Naive thymus-derived CD4-positive, alpha-beta T cell (primary cell): ENCODE data around the gene UGT1A10. TPM values are rescaled to one million over a fixed set of nuclear protein-coding genes. Genes with fewer than 3 reads are reported as not detected.
A peak's percentile ranks its signal among the peaks of the same experiment; 100 is the strongest.

Experiments used
- ATAC-seq: fragments of 150-1000 bp; cut with Tn5 transposase; 2 replicates; pipeline ENCODE4 v1.10.0; 2021; ENCODE audit warnings: mild to moderate bottlenecking, moderate library complexity
- CTCF ChIA-PET: fragments of 350-600 bp; sonication (Branson Sonifier 250); formaldehyde crosslinking; loops from one replicate; lab custom pipeline; 2021; ENCODE audit warnings: antibody characterized with exemption; lab: Charles Lee
- POLR2A ChIA-PET: fragments of 350-600 bp; sonication (Branson Sonifier 250); formaldehyde crosslinking; loops from one replicate; lab custom pipeline; 2021; ENCODE audit warnings: antibody characterized with exemption, inconsistent platforms; lab: Charles Lee
- DNase-seq, 9 donors: peaks; one replicate each; pipeline versions ENCODE4 v3.0.0 to v3.0.0-alpha.2; 2020 to 2022; ENCODE audit warnings: mixed read lengths in 1 of 9
- H3K27ac ChIP-seq: one replicate; pipeline ENCODE4 v1.7.0; 2013; ENCODE audit warnings: mild to moderate bottlenecking, low read depth, low read length, moderate library complexity
- H3K27me3 ChIP-seq, 2 donors: one replicate each; pipeline ENCODE4 v1.7.0; 2013; ENCODE audit warnings: low read length in 2 of 2, mild to moderate bottlenecking in 2 of 2, moderate library complexity in 2 of 2; ENCODE audit not compliant: control insufficient read depth in 2 of 2, insufficient read depth in 2 of 2
- H3K36me3 ChIP-seq, 3 experiments: 1 replicate in 2 of 3; 2 replicates in 1 of 3; pipeline ENCODE4 v1.7.0; 2013; ENCODE audit warnings: low read length in 3 of 3, mild to moderate bottlenecking in 3 of 3, moderate library complexity in 1 of 3; ENCODE audit not compliant: insufficient read depth in 3 of 3, control insufficient read depth in 2 of 3
- H3K4me1 ChIP-seq, 2 donors: one replicate each; pipeline ENCODE4 v1.7.0; 2013; ENCODE audit warnings: low read length in 2 of 2, mild to moderate bottlenecking in 2 of 2, moderate library complexity in 1 of 2; ENCODE audit not compliant: control insufficient read depth in 2 of 2, insufficient read depth in 2 of 2
- H3K4me3 ChIP-seq: 2 replicates; pipeline ENCODE4 v1.7.0; 2013; ENCODE audit warnings: mild to moderate bottlenecking, low read length
- H3K9me3 ChIP-seq, 3 experiments: 1 replicate in 2 of 3; 2 replicates in 1 of 3; pipeline ENCODE4 v1.7.0; 2013; ENCODE audit warnings: low read length in 3 of 3; ENCODE audit not compliant: control insufficient read depth in 2 of 3
- H3K27ac Mint-ChIP-seq, 9 donors: one replicate each; pipeline ENCODE4 v1.8.0; 2020 to 2022; ENCODE audit warnings: mixed read lengths in 9 of 9, mild to moderate bottlenecking in 8 of 9, moderate library complexity in 5 of 9, inconsistent platforms in 2 of 9
- H3K27me3 Mint-ChIP-seq, 5 donors: one replicate each; pipeline ENCODE4 v1.8.0; 2021 to 2022; ENCODE audit warnings: mixed read lengths in 5 of 5, mild to moderate bottlenecking in 1 of 5
- H3K36me3 Mint-ChIP-seq, 5 donors: one replicate each; pipeline ENCODE4 v1.8.0; 2020 to 2022; ENCODE audit warnings: mixed read lengths in 5 of 5, mild to moderate bottlenecking in 3 of 5, inconsistent platforms in 1 of 5
- H3K4me1 Mint-ChIP-seq, 7 donors: one replicate each; pipeline ENCODE4 v1.8.0; 2020 to 2022; ENCODE audit warnings: mixed read lengths in 7 of 7, mild to moderate bottlenecking in 3 of 7, inconsistent platforms in 1 of 7
- H3K4me3 Mint-ChIP-seq, 10 donors: one replicate each; pipeline ENCODE4 v1.8.0; 2020 to 2022; ENCODE audit warnings: mild to moderate bottlenecking in 10 of 10, mixed read lengths in 10 of 10, moderate library complexity in 6 of 10, inconsistent platforms in 2 of 10
- H3K9me3 Mint-ChIP-seq, 11 donors: one replicate each; pipeline ENCODE4 v1.8.0; 2020 to 2022; ENCODE audit warnings: mixed read lengths in 11 of 11, mild to moderate bottlenecking in 4 of 11, inconsistent platforms in 1 of 11, moderate library complexity in 1 of 11
- intact Hi-C, 2 donors: fragments of 100-400 bp; cut with micrococcal nuclease; formaldehyde crosslinking; loops; one replicate each; pipeline ENCODE4 v1.15.1; 2023
- polyA plus RNA-seq, 2 donors: library from polyadenylated mRNA; unstranded; fragments of 300-500 nt; fragmentation: Illumina TruSeq; gene quantifications; one replicate each; pipeline ENCODE4 v1.2.3, GENCODE V29; 2021
- total RNA-seq, 6 experiments: library from RNA in 5 of 6; stranded (reverse) in 5 of 6; gene quantifications; 1 replicate in 5 of 6; 2 replicates in 1 of 6; pipeline ENCODE4 v1.2.3 and lab custom pipeline; 2021 to 2026

The UGT1A10 gene
- total and polyA plus RNA-seq, 7 experiments from 2014 or later, result not detected

DNA sequence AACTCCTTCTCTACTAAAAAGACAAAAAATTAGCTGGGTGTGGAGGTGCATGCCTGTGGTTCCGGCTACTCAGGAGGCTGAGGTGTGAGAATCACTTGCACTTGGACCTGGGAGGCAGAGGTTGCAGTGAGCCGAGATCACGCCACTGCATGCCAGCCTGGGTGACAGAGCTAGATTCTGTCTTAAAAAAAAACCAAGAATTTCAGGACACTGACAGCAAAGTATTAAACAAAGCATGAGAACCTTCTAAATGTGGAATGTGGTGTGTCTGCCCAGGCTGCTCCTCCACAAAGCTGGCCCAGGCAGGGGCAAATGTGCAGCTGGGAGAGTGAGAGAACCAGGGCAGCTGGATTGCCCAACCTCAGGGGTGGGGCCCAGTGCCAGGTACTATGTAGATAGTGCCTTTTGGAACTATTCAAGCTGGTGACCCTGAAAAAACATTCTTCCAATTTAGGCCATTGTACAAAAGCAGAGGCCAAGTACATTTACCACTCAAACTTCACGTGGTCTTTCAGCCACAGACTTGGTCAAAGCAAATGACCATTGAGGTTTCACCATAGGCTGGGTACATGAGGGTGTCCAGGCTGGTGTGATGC lies 69.8 kb downstream of the UGT1A10 start:
- ChIA-PET POLR2A (no interaction called here), CTCF (no interaction called here)
- no peaks in the 10 kb centered on the region for H3K4me1 ChIP-seq
- H3K27me3 ChIP-seq, result peaks cover 0 to 7% of the 10 kb centered on the region in 2 donors
- Mint-ChIP-seq H3K27me3 (peaks cover 9 to 32% (median 14%) of the 10 kb centered on the region in 5 donors), H3K36me3 (peaks cover 0 to 5% (median 0%) of the 10 kb centered on the region in 5 donors), H3K9me3 (peaks cover 0 to 10% (median 3%) of the 10 kb centered on the region in 11 donors), H3K27ac (no peak overlapping the region), H3K4me1 (no peaks in the 10 kb centered on the region), H3K4me3 (no peak overlapping the region)
- H3K4me3 ChIP-seq, result no peak overlapping the region
- ATAC-seq (no peak), DNase-seq (no peak)
- intact Hi-C loops, result no loop called here
- no peak overlapping the region for H3K27ac ChIP-seq
- H3K36me3 ChIP-seq, result no peaks in the 10 kb centered on the region
- no peaks in the 10 kb centered on the region for H3K9me3 ChIP-seq

DNA sequence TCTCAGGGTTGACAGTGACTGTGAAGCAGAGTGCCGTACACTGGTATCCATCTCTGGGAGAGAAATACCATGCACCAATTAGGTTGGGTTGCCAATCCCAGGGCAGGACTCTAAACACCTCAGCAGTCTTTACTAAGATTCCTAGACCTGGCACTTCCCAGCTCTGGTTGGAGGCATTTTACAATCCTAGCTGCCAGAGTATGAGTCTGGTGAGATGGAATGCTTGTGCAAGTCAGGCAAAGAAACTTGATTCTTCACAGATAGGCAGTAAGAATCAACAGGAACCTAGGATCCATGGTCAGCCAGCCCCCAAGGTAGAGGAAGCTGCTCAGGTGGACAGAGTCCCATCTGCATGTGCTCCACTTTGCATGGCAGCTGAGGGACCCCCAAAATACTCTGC lies 70.5 kb downstream of the UGT1A10 start:
- no peak for ATAC-seq
- DNase-seq, result no peak
- H3K4me1 Mint-ChIP-seq, result no peaks in the 10 kb centered on the region
- peaks cover 0 to 5% (median 0%) of the 10 kb centered on the region in 5 donors for H3K36me3 Mint-ChIP-seq
- no peak overlapping the region for H3K4me3 ChIP-seq
- peaks cover 13 to 33% (median 19%) of the 10 kb centered on the region in 5 donors for H3K27me3 Mint-ChIP-seq
- no peaks in the 10 kb centered on the region for H3K4me1 ChIP-seq
- no peak overlapping the region for H3K4me3 Mint-ChIP-seq
- CTCF ChIA-PET, result no interaction called here
- POLR2A ChIA-PET, result no interaction called here
- no peaks in the 10 kb centered on the region for H3K36me3 ChIP-seq
- H3K27ac Mint-ChIP-seq, result no peak overlapping the region
- H3K27ac ChIP-seq, result no peak overlapping the region
- peaks cover 0 to 7% of the 10 kb centered on the region in 2 donors for H3K27me3 ChIP-seq
- intact Hi-C loops, result no loop called here
- H3K9me3 Mint-ChIP-seq, result peaks cover 0 to 10% (median 3%) of the 10 kb centered on the region in 11 donors
- no peaks in the 10 kb centered on the region for H3K9me3 ChIP-seq

DNA sequence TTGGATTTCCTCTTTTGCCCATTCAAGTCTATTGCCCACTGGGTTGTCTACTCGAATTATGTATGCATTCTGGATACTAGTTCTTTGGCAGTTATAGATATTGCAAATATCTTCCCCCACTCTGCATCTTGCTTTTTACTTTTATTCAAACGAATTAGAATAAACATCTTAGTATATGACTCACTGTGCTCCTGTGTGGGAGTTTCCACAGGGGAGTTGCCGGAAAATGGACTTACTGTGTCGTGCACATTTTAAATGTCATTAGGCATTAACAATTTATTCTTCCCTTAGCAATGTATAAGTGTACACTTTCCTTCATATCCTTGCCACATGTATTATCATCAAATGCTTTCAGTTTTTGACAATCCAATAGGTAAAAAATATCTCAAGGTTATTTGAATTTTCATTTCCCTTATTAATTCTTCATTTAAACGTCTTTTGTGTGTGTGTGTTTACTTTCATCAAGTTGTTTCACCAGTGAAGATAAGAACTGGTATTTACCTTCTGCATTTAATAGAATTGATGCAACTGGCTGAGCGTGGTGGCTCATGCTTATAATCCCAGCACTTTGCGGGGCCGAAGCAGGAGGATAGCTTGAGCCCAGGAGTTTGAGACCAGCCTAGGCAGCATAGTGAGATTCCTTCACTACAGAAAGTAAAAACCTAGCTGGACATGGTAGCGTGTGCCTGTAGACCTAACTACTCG lies 71.8 kb downstream of the UGT1A10 start:
- H3K27me3 ChIP-seq, result peaks cover 0 to 7% of the 10 kb centered on the region in 2 donors
- ATAC-seq (no peak), DNase-seq (no peak)
- Mint-ChIP-seq H3K4me1 (no peaks in the 10 kb centered on the region), H3K27ac (no peak overlapping the region), H3K4me3 (no peak overlapping the region), H3K36me3 (peaks cover 0 to 5% (median 0%) of the 10 kb centered on the region in 5 donors), H3K27me3 (peaks cover 13 to 31% (median 25%) of the 10 kb centered on the region in 5 donors), H3K9me3 (peaks cover 0 to 10% (median 3%) of the 10 kb centered on the region in 11 donors)
- intact Hi-C loops, result no loop called here
- H3K4me3 ChIP-seq, result no peak overlapping the region
- no peaks in the 10 kb centered on the region for H3K36me3 ChIP-seq
- H3K27ac ChIP-seq, result no peak overlapping the region
- H3K9me3 ChIP-seq, result no peaks in the 10 kb centered on the region
- ChIA-PET CTCF (no interaction called here), POLR2A (no interaction called here)
- H3K4me1 ChIP-seq, result no peaks in the 10 kb centered on the region

DNA sequence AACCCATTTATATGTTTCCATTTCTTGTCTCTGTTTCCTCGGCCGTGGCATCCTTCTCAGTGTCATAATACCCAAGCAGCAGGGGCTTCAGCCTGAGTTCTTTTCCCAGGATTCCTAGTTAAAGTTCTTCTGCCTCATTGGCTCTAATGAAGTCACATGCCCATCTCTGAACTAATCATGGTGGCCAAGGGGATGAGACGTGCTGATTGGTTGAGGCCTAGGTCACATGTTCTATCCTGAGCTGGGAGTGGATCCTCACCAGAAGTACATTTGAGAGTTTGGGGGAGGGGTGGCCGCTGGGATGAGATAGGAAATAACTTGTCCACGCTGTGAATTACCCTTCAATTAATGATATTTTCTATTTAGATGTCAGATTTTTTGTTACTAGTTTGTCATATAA lies 72.7 kb downstream of the UGT1A10 start:
- Mint-ChIP-seq H3K27me3 (peaks cover 20 to 36% (median 25%) of the 10 kb centered on the region in 5 donors), H3K27ac (no peak overlapping the region), H3K4me3 (no peak overlapping the region), H3K4me1 (peaks cover 0 to 4% (median 0%) of the 10 kb centered on the region in 7 donors), H3K9me3 (peaks cover 0 to 8% (median 3%) of the 10 kb centered on the region in 11 donors), H3K36me3 (peaks cover 0 to 4% (median 0%) of the 10 kb centered on the region in 5 donors)
- Histone ChIP-seq H3K27ac (no peak overlapping the region), H3K27me3 (peaks cover 0 to 7% of the 10 kb centered on the region in 2 donors), H3K9me3 (no peaks in the 10 kb centered on the region), H3K4me1 (no peaks in the 10 kb centered on the region), H3K4me3 (no peak overlapping the region), H3K36me3 (no peaks in the 10 kb centered on the region)
- no peak for ATAC-seq
- DNase-seq, result no peak
- CTCF ChIA-PET, result no interaction called here
- intact Hi-C loops, result no loop called here
- POLR2A ChIA-PET, result no interaction called here

DNA sequence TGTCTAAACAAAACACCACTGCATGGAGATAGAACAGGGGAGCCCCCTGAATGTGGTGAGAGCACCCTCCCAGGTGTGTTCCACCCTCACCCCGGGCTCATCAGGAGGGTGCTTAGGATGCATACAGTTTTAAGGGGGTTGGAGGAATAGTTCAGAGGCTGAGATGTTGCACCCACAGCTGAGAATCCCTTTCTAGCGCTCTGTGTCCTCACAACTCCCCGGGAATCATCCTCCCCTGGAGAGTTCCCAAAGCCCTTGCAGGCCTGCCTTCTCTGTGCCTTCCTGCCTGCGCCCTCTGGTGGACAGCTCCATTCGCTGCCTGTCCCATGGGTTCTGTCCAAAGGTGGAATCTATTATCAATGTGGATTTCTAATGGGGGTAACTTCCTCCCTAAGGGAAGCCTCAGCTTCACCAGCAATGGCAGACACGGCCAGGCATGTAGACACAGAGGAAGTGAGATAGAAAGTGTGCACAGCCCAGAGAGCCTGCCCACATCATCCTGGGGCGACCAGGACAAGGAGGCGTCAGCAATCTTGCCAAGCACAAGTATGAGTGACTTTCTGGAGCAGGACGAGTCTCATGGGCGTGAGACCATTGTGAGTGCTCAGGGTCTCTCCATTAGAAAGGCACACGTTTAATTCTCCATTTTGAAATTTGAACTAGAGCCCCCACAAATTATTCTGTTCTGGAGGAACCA lies 75.2 kb downstream of the UGT1A10 start:
- peaks cover 21 to 40% (median 23%) of the 10 kb centered on the region in 5 donors for H3K27me3 Mint-ChIP-seq
- DNase-seq, result peak; percentile 16 to 66 (median 48)
- POLR2A ChIA-PET, result no interaction called here
- no peak overlapping the region for H3K4me3 Mint-ChIP-seq
- H3K27ac Mint-ChIP-seq, result peak overlapping the region in 1 of 9 donors; percentile 17
- no peaks in the 10 kb centered on the region for H3K36me3 ChIP-seq
- no peak overlapping the region for H3K27ac ChIP-seq
- H3K36me3 Mint-ChIP-seq, result no peaks in the 10 kb centered on the region
- H3K4me3 ChIP-seq, result no peak overlapping the region
- H3K4me1 Mint-ChIP-seq, result peaks cover 0 to 5% (median 0%) of the 10 kb centered on the region in 7 donors
- H3K4me1 ChIP-seq, result no peaks in the 10 kb centered on the region
- ATAC-seq, result peak; percentile 75
- no peaks in the 10 kb centered on the region for H3K9me3 Mint-ChIP-seq
- CTCF ChIA-PET, result interaction anchor here (1.1 to 1.7 kb wide), 3 partner anchors 80 to 791 kb away, joined by 3 to 5 read pairs (median 3); no protein-coding TSS in a partner anchor
- no peaks in the 10 kb centered on the region for H3K9me3 ChIP-seq
- intact Hi-C loops, result loop anchor here (2.0 to 5.0 kb wide), 7 partner anchors 145 to 1105 kb away; partner anchors contain the start of genes ATG16L1 (in 1 of the 2) and USP40 (in 1 of the 2)
- H3K27me3 ChIP-seq, result peaks cover 0 to 6% of the 10 kb centered on the region in 2 donors

DNA sequence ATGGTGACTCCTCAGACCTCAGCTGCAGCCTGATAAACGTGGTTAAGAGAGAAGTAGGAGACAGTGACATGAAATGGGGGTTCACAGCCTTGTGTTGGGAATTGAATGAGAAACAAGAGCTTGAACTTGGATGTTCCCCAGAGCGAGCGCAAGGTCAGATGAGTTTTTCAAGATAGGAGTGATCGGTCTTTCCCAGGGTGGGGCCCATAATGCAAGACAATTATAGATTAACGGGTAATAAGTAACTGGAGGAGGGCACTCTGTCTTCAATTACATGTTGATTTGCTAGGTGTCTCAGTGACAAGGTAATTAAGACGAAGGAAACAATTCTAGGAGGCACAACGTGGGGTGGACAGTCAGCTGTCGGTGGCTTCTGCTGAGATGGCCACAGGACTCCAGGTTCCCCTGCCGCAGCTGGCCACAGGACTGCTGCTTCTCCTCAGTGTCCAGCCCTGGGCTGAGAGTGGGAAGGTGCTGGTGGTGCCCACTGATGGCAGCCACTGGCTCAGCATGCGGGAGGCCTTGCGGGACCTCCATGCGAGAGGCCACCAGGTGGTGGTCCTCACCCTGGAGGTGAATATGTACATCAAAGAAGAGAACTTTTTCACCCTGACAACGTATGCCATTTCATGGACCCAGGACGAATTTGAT lies 76.5 kb downstream of the UGT1A10 start, which contains the start of gene UGT1A5:
TSS of gene UGT1A5 (plus strand) at position 297 of the 651 bp plus-strand sequence. CDS start at position 382, 85 bp downstream.
- H3K4me3 ChIP-seq, result no peak within 1 kb of the TSS
- H3K36me3 ChIP-seq, result no peaks in the 10 kb centered on the region
- H3K9me3 ChIP-seq, result no peaks in the 10 kb centered on the region
- ChIA-PET POLR2A (no interaction called here), CTCF (interaction anchor here (1.3 kb wide), 1 partner anchor 788 kb away, joined by 3 read pairs; no protein-coding TSS in a partner anchor)
- Mint-ChIP-seq H3K27me3 (peaks cover 15 to 44% (median 36%) of the 10 kb centered on the region in 5 donors), H3K4me1 (peaks cover 0 to 5% (median 0%) of the 10 kb centered on the region in 7 donors), H3K9me3 (no peaks in the 10 kb centered on the region), H3K4me3 (no peak within 1 kb of the TSS), H3K27ac (no peak within 1 kb of the TSS), H3K36me3 (no peaks in the 10 kb centered on the region)
- ATAC-seq (no peak), DNase-seq (no peak)
- peaks cover 0 to 6% of the 10 kb centered on the region in 2 donors for H3K27me3 ChIP-seq
- no peak within 1 kb of the TSS for H3K27ac ChIP-seq
- no peaks in the 10 kb centered on the region for H3K4me1 ChIP-seq
- intact Hi-C loops, result loop anchor here in 1 of 2 donors (5.0 kb wide), 4 partner anchors 310 to 860 kb away; partner anchors contain the start of gene ATG16L1
